ENCODE results near the gene COG6. TPM values are rescaled to one million over a fixed set of nuclear protein-coding genes. Genes with fewer than 3 reads are reported as not detected.

Gene COG6
- total and polyA plus RNA-seq, 2 of the 8 experiments (the other 6 are each of a cell fraction or from before 2014, with no cell fraction given), result 8.8 to 22.3 TPM

- TF ChIP-seq CHD7 (IDR thresholded peaks at IDR 0.05; ENCODE audit: insufficient replicate concordance, low read length), result no peak
- no peak for TF ChIP-seq KDM1A (IDR thresholded peaks at IDR 0.05; ENCODE audit: borderline replicate concordance, low read length)
These were observed 131.6 kb downstream of the COG6 start (continued) for GRCh38 chr13:39787086-39787487.
